ENCODE measurements around the gene ITIH5. TPM values are rescaled to one million over a fixed set of nuclear protein-coding genes. Genes with fewer than 3 reads are reported as not detected.

Gene ITIH5
- total and polyA plus RNA-seq, 7 donors = 0.60 to 126 (median 48.2) TPM

DNA sequence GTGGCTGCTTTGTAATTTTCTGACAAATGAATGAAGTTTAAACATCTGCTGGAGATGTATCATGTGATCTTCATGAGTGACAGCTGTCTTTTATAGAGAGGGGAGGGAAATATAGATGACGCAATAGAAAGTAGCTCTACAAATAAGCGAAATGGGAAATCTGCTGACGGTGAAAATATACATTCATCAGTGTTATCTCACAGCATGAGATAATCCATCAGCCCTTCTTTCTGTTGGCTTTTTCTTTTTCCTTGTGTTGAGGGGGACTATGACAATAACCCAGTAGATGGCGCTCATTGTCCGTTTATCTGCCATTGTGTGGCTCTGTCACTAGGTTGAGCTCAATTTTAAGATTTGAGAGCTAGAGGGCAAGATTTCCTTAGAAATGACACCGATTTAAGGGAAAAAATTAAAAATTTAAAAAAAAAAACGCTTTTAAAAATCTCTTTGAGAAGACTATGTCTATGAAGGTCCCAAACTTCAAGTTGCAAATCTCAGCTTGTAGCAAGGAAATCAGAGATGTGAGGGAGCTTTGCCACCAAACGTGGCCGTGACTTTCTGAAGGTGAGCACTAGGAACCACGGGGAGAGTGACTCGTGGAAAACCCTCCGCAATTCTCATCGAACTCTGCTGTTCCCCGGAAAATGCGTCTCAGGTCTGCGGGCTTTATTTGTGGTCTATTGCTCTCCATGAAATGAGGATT is 141.3 kb downstream of the ITIH5 start:
- Histone ChIP-seq H3K27me3 (peaks cover 0 to 8% (median 0%) of the 10 kb centered on the region in 3 donors), H3K4me1 (peaks cover 0 to 4% (median 0%) of the 10 kb centered on the region in 4 donors), H3K27ac (no peak overlapping the region), H3K9me3 (no peaks in the 10 kb centered on the region), H3K4me3 (no peak overlapping the region), H3K36me3 (no peaks in the 10 kb centered on the region)
- intact Hi-C loops (cut with DNase I) = loop anchor here (1.0 to 10.0 kb wide), 4 partner anchors 142 to 263 kb away; partner anchors contain the start of genes ATP5F1C, ITIH5 and KIN
- WGBS, 2 donors = 41 to 46% methylated on average over 16 of the region's 16 CpGs
- peak; percentile 80 for DNase-seq
- TF ChIP-seq POLR2AphosphoS5 (IDR thresholded peaks at IDR 0.05) = no peak
- TF ChIP-seq, protein P1, sequence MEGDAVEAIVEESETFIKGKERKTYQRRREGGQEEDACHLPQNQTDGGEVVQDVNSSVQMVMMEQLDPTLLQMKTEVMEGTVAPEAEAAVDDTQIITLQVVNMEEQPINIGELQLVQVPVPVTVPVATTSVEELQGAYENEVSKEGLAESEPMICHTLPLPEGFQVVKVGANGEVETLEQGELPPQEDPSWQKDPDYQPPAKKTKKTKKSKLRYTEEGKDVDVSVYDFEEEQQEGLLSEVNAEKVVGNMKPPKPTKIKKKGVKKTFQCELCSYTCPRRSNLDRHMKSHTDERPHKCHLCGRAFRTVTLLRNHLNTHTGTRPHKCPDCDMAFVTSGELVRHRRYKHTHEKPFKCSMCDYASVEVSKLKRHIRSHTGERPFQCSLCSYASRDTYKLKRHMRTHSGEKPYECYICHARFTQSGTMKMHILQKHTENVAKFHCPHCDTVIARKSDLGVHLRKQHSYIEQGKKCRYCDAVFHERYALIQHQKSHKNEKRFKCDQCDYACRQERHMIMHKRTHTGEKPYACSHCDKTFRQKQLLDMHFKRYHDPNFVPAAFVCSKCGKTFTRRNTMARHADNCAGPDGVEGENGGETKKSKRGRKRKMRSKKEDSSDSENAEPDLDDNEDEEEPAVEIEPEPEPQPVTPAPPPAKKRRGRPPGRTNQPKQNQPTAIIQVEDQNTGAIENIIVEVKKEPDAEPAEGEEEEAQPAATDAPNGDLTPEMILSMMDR (IDR thresholded peaks at IDR 0.05) = peak; percentile 82 to 91 (median 86)

DNA sequence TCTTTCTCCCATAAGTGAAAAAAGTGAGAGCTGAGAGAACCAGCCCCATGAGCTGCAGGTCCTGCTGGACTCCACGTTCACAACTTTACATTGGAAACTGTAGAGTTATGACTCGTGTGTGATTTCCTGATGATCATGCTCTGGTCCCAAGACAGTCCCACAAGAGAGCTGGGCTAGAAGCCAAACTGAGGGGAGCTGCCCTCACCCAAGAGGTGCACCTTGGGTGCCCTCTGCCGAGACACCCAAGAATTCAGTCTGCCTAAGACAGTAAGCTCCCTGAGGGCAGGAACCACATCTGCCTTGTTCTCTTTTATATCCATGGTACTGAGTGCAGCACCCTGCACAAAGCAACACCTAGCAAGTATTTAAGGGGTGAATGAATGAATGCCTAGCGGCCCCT is 143.1 kb downstream of the ITIH5 start:
- H3K36me3 ChIP-seq = no peaks in the 10 kb centered on the region
- H3K4me3 ChIP-seq = no peak overlapping the region
- H3K27ac ChIP-seq = no peak overlapping the region
- DNase-seq = no peak
- TF ChIP-seq, protein P1 (IDR thresholded peaks at IDR 0.05) = no peak
- TF ChIP-seq POLR2A (IDR thresholded peaks at IDR 0.05) = no peak
- intact Hi-C loops (cut with DNase I) = loop anchor here (10.0 kb wide), 1 partner anchor 261 kb away; the partner anchor contains the start of genes ATP5F1C and KIN
- 62 to 75% methylated on average over 4 of the region's 4 CpGs for WGBS, 2 donors
- H3K4me1 ChIP-seq = no peaks in the 10 kb centered on the region
- no peaks in the 10 kb centered on the region for H3K9me3 ChIP-seq
- peaks cover 0 to 9% (median 0%) of the 10 kb centered on the region in 3 donors for H3K27me3 ChIP-seq

DNA sequence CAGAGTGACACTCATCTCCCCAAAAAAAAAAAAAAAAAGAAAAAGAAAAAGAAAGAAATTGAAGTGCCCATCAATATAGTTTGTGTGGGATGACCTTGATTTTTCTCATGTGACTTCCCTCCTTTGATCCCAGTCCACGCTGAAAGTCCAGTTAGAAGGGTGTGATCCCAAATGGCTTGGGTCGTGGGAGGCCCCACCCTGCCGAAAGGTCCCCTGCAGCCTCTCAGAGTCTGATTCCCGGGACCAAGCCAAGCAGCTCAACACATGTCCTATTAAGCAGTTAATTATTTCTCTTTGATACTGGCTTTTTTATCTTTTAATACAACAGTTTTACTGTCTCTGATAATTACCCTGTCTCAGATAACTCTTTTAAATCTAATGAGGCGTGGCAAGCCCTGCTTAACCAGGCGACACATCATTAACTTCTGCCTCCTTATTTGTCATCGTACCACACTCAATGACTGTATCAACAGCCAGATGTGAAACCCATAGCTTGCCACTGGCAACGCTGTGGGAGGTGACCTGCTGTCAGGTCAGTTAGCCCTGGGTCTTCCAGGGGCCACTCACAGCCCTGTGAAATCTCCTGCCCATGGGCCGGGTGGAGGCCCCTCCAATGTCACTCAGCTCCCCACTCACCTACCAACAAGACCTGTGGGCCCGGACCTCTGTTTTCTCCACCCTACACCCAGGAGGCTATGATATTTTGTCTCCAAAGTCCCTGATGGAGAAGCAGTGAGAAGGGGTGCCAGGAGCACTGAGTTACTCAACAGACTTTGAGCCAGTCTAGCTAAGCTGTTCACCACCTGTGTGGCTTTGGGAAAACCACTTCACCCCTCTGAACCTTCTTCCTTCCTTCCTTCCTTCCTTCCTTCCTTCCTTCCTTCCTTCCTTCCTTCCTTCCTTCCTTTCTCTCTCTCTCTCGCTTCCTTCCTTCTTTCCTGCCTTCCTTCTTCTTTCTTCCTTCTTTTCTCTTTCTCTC is 146.0 kb downstream of the ITIH5 start:
- no peaks in the 10 kb centered on the region for H3K4me1 ChIP-seq
- H3K36me3 ChIP-seq = no peaks in the 10 kb centered on the region
- peaks cover 0 to 12% (median 0%) of the 10 kb centered on the region in 3 donors for H3K27me3 ChIP-seq
- intact Hi-C loops (cut with DNase I) = loop anchor here (10.0 kb wide), 1 partner anchor 264 kb away; the partner anchor contains the start of genes ATP5F1C and KIN
- no peak for TF ChIP-seq EP300 (IDR thresholded peaks at IDR 0.05)
- no peak for TF ChIP-seq POLR2AphosphoS5 (IDR thresholded peaks at IDR 0.05)
- TF ChIP-seq, protein P1 (IDR thresholded peaks at IDR 0.05) = no peak
- no peak for TF ChIP-seq POLR2A (IDR thresholded peaks at IDR 0.05)
- no peak for DNase-seq
- H3K9me3 ChIP-seq = no peaks in the 10 kb centered on the region
- 54 to 70% methylated on average over 11 of the region's 11 CpGs for WGBS, 2 donors
- no peak overlapping the region for H3K27ac ChIP-seq
- no peak overlapping the region for H3K4me3 ChIP-seq

DNA sequence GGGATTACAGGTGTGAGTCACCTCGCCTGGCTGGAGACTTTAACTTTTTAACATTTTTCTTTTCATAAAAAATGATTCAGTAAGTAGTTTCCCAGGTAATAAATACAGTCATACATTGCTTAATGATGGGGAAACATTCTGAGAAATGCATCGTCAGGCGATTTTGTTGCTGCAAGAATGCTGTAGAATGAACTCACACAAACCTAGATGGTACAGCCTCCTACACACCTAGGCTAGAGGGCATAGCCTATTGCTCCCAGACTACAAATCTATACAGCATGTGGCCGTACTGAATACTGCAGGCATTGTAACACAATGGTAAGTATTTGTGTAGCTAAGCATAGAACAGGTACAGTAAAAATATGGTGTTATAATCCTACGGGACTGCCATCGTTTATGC is 147.4 kb downstream of the ITIH5 start:
- Histone ChIP-seq H3K27me3 (peaks cover 0 to 12% (median 0%) of the 10 kb centered on the region in 3 donors), H3K4me1 (no peaks in the 10 kb centered on the region), H3K4me3 (no peak overlapping the region), H3K27ac (no peak overlapping the region), H3K36me3 (no peaks in the 10 kb centered on the region), H3K9me3 (no peaks in the 10 kb centered on the region)
- no peak for DNase-seq
- intact Hi-C loops (cut with DNase I) = no loop called here
- WGBS, 2 donors = 77 to 84% methylated on average over 6 of the region's 6 CpGs
- TF ChIP-seq POLR2A (IDR thresholded peaks at IDR 0.05) (no peak), POLR2AphosphoS5 (IDR thresholded peaks at IDR 0.05) (no peak), EP300 (IDR thresholded peaks at IDR 0.05) (no peak)
- TF ChIP-seq, protein P1 (IDR thresholded peaks at IDR 0.05) = no peak
